HG02884 (cell line): ENCODE measurements around the gene QRICH2.
"Not testable (repeated sequence)": the region's sequence is repeated elsewhere in the genome, so short reads cannot be mapped to it uniquely, and the experiment has no call there.

ENCODE experiments used
- ATAC-seq: cut with Tn5 transposase; IDR thresholded peaks from one replicate; pipeline ENCODE4 v1.9.1; 2021; ENCODE audit warnings: mild to moderate bottlenecking, moderate library complexity; ENCODE audit not compliant: unreplicated experiment

Gene QRICH2

GRCh38 chr17:76333673-76334505 lies 25.8 kb upstream of the QRICH2 start:
- no peak for ATAC-seq

DNA sequence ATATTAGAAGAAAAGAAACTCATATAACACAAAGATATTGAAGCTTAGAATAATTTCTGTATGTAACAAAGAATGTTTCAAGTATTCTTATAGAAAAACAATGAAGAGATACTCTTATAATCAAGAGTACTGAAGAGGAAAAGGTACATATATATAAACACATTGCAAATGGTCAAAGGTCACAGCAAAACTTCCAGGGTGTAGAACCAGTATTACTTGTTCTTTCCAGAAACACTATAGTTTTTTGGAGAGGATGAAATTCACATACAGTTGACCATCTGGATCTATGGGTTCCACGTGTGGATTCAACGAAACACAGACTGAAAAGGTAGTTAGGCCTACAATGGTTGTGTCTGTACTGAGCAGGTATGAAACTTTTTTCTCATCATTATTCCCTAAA lies 23.0 kb upstream of the QRICH2 start:
- no peak for ATAC-seq

- ATAC-seq: no peak
Measured at GRCh38 chr17:76329664-76330063, 21.6 kb upstream of the QRICH2 start.

GRCh38 chr17:76327696-76328095 lies 19.6 kb upstream of the QRICH2 start:
- no peak for ATAC-seq

- ATAC-seq: no peak
Measured at GRCh38 chr17:76326306-76326705, 18.2 kb upstream of the QRICH2 start.

GRCh38 chr17:76318586-76318985 lies 10.5 kb upstream of the QRICH2 start:
- ATAC-seq: no peak

DNA sequence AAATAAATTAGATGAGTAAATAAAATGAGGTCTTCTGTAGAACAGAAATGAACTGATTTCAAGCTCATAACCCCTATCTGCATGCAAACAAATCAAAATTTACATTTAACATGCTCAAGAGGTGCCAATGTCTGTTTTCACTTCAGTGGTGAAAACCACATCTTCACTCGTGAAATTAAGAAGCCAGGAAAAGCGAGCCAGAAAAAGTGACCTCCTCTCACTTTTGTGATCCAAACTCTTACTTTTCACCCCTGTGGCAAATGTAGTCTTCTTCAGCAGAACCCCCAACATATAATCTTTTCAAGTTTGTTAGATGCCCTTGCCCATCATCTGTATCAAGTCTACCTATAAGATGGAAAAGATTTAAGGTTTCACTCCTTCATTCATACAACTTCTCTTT lies 9.5 kb upstream of the QRICH2 start:
- ATAC-seq: no peak

- no peak for ATAC-seq
Measured at GRCh38 chr17:76314392-76315227, 6.5 kb upstream of the QRICH2 start.

DNA sequence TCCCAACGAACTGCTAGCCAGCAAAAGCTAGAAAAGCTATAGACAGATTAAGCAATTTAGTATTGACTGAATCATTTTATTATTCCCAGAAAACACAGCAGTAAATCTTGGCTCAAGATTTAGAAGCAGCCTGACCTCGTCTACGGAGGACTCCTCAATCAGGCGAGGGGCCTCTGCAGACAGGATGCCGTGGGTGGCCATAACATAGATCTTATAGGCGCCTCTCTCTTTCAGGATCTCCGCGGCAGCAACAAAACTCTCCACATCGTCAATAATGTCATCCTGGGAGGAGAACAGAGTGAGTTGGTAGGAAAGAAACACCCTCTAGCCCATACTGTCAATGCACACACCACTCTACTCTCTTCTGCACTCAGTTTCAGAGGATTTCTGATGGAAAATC lies 4.7 kb upstream of the QRICH2 start:
- no peak for ATAC-seq

- ATAC-seq: no peak
Measured at GRCh38 chr17:76309461-76309860, 1.4 kb upstream of the QRICH2 start.

GRCh38 chr17:76307299-76307965 lies 644 bp downstream of the QRICH2 start:
- ATAC-seq: no peak

- not testable (repeated sequence) for ATAC-seq
Measured at GRCh38 chr17:76305135-76305454, 3.0 kb downstream of the QRICH2 start.

DNA sequence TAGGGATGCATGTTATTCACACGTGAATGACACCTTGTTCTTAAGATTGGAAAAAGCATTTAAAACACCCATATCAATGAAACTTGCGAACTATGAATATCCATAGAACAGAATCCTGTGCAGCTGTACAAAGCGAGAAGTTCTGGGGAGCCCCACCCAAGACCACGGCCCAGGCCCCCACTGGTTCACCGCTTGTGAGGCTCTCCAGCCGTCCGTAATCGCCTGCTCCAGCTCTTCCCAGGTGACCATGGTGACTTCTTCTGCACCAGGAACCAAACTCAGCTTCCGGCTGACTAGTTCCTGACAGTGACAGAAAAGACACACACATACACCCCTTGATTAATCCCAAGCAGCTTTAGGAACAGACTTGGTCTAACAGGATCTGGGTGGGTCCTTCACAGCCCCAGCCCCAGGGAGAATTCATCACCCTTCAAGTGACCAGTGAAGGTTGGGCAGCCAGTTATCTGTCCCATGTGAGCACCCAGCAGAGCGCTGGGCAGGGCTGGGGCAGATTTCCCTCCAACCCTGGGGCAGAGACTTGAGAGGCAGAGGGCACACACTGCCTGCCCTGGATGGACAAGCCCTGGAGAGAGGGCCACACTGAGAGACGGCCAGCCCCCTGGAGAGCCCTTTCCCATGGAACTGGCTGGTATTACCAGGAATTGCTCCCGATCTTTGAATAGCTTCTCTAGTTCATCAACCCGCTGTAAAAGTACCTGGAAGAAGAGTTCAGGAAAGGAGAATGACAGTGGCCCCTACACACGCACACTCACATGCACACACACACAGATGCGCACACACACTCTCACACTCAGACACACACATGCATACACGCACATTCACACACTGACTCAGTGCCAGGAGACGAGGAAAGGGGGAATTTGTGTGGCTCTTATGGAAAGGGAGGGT lies 3.6 kb downstream of the QRICH2 start:
- no peak for ATAC-seq

DNA sequence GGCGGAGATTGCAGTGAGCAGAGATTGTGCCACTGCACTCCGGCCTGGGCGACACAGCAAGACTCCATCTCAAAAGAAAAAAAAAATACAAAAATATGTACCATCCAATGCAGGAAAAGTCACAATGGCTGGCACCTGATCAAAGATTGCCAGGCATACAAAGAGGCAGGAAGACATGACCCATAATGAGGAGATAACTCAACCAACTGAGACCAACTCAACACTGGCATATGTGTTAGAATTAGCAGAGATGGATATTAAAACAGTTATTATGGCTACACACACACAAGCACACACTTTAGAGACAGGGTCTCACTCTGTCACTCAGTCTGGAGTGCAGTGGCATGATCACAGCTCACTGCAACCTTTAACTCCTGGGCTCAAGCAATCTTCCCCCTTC lies 10.6 kb downstream of the QRICH2 start:
- ATAC-seq: no peak

DNA sequence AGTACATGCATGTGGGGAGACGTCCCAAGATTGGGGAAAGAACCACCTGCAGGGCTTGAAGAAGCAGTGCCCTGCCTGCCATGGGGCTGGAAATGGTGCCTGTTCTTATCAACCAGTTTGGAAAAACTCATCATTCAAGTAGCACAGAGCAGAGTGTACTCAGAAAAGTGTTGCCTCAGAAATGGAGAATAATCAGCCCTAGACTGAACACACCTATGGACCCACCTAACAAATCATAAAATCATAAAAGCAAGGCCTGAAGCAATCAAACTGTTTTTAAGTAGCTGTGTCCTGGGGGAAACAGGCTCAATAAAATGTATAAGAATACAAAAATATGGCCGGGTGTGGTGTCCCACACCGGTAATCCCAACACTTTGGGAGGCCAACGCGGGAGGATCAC lies 11.2 kb downstream of the QRICH2 start:
- no peak for ATAC-seq

- no peak for ATAC-seq
Measured at GRCh38 chr17:76296186-76296585, 11.9 kb downstream of the QRICH2 start.

DNA sequence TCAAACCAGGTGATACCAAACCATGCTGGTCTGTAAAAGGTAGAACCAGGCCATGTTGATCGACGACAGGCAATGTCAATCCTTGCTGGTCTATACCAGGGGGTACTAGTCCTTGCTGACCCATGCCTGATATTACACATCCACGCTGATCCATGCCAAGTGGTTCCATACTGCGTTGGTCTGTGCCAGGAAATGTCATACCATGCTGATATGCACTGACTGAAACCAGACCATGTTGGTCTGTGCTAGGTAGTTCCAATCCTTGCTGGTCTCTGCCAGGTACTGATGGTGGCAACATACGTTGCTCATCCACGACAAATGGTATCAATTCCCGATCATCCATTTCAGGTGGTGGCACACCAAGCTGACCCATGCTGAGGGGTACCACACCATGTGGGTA lies 15.0 kb downstream of the QRICH2 start:
- no peak for ATAC-seq

DNA sequence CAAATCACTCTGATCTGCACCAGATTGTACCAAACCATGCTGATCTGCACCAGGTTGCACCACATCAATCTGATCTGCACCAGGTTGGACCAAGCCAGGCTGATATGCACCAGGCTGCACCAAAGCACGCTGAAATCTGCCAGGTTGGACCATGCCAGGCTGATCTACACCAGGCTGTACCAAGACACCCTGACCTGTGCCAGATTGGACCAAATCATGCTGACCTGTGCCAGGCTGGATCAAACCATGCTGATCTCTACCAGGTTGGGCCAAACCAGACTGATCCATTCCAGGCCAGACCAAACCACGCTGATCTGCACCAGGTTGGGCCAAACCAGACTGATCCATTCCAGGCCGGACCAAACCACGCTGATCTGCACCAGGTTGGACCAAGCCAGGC lies 15.5 kb downstream of the QRICH2 start:
- ATAC-seq: no peak

GRCh38 chr17:76281573-76282371 lies 26.3 kb downstream of the QRICH2 start:
- no peak for ATAC-seq

- ATAC-seq: no peak
Measured at GRCh38 chr17:76280650-76281049, 27.4 kb downstream of the QRICH2 start.
